GM19035 (cell line): ENCODE measurements around the gene OR51V1.
"Not testable (repeated sequence)": the region's sequence is repeated elsewhere in the genome, so short reads cannot be mapped to it uniquely, and the experiment has no call there.

ENCODE experiments used
- ATAC-seq: cut with Tn5 transposase; IDR thresholded peaks from one replicate; pipeline ENCODE4 v1.9.1; 2021; ENCODE audit not compliant: unreplicated experiment

OR51V1 gene, protein sequence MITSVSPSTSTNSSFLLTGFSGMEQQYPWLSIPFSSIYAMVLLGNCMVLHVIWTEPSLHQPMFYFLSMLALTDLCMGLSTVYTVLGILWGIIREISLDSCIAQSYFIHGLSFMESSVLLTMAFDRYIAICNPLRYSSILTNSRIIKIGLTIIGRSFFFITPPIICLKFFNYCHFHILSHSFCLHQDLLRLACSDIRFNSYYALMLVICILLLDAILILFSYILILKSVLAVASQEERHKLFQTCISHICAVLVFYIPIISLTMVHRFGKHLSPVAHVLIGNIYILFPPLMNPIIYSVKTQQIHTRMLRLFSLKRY

DNA sequence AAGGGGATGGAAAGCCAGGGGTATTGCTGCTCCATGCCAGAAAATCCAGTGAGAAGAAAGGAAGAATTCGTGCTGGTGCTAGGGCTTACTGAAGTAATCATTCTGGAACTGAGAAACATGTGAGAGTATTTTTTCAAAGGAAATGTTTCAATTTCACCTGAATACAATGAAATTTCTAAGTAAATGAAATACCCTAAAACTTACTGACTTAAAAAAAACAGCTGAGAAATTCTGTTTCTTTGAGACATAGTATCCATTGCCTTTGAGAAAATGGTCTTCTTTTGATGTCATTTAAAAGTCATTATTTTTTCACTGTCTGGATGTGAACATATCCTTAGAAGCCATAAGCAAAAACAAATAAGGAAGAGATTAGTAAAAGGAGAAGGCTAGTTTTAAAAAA lies at the start of gene OR51V1:
Gene OR51V1 (minus strand): TSS at position 101 of the 400 bp plus-strand sequence. CDS start 0 bp downstream, at position 101.
- no peak for ATAC-seq

DNA sequence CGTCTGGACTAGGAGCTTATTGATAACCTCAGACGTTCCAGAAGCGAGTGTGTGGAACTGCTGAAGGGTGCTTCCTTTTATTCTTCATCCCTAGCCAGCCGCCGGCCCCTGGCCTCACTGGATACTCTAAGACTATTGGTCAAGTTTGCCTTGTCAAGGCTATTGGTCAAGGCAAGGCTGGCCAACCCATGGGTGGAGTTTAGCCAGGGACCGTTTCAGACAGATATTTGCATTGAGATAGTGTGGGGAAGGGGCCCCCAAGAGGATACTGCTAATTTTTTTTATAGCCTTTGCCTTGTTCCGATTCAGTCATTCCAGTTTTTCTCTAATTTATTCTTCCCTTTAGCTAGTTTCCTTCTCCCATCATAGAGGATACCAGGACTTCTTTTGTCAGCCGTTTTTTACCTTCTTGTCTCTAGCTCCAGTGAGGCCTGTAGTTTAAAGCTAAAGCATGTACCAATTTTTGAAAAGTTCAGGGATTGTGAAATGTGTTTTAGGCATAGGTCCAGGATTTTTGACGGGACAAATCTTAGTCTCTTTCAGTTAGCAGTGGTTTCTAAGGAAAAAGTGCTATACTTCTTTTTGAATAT lies 49.4 kb upstream of the OR51V1 start, which contains the start of gene HBG1:
Gene HBG1 (minus strand): TSS at position 51 of the 590 bp plus-strand sequence. CDS start 53 bp downstream, outside the sequence.
- ATAC-seq: not testable (repeated sequence)

DNA sequence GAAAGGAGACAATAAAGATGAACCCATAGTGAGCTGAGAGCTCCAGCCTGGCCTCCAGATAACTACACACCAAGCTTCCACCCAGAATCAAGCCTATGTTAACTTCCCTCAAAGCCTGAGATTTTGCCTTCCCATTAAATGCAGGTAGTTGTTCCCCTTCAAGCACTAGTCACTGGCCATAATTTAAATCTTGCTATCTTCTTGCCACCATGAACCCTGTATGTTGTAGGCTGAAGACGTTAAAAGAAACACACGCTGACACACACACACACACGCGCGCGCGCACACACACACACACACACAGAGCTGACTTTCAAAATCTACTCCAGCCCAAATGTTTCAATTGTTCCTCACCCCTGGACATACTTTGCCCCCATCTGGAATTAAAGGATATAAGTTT lies 48.0 kb upstream of the OR51V1 start:
- not testable (repeated sequence) for ATAC-seq

DNA sequence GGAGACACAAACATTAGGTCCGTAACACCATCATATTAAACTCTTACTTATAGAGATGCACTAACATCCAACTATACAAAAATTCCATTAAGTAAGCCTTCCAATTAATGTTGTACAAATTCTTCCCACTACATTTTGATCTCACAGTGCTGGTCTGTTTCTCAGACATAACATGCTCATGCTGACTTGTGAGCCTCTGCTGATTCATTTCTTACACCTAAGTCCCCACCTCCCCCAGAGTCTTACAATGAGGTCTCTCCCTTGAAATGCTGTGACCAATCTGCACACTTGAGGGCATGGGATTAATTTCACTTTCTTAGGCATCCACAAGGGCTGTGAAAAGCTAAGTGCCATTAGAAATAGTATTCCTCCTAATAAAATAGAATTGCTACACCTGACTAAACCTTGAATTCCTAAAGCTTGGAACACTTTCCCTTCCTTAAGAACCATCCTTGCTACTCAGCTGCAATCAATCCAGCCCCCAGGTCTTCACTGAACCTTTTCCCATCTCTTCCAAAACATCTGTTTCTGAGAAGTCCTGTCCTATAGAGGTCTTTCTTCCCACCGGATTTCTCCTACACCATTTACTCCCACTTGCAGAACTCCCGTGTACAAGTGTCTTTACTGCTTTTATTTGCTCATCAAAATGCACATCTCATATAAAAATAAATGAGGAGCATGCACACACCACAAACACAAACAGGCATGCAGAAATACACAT lies 47.1 kb upstream of the OR51V1 start:
- ATAC-seq: no peak

GRCh38 chr11:5246772-5247471 lies 46.4 kb upstream of the OR51V1 start:
- no peak for ATAC-seq

DNA sequence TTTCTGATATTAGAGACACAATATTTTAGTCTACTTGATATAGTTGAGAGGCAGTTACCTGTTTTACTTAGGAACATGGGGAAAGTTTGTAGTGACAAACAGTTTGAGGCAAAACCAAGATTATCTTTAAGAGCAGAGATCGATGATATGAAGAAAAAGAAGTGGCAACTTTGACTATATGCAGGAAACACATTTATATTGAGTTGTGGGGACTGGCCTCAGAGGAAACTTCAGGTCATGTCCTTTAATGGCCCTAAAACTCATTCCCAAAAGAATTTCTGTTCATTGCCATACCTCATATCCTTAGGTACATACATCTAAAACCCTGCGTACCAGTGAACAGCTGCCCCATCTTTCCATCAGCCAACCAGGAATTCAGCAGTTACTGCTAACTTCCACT lies 44.7 kb upstream of the OR51V1 start:
- ATAC-seq: no peak

DNA sequence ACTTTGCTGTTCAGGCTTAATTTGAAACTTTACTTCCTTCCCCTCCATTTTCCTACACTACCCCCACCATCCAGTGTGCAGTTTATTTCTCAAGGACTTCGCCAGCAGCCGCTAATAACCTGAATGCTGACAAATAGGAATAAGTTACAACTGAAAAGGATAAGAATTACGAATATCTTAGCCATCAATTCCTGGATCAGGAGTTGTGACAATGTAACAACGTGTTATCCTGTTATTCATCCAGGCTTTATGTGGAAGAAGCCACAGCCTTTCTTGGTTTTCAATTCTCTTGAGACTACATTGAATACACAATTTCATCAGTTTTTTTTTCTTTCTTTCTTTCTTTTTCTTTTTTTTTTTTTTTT lies 43.3 kb upstream of the OR51V1 start:
- no peak for ATAC-seq

- ATAC-seq: no peak
Measured at GRCh38 chr11:5242933-5243815, 42.7 kb upstream of the OR51V1 start.

DNA sequence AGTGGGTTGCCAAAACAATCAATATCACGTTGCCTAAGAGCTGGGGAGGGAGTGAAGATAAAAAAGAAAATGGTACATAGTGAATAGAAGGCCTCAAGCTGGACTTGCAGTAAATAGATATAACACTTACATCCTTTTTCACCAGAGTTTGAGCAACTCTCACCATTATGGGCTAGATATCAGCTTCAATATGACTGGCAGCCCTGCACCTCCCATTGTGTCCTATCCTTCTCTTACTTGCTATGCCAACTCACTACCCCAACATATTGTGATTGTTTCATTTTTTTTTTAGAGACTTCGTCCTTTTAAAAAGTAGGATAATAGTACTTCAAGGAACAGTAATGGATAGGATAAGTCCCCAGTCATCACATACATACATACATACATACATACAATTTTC lies 41.7 kb upstream of the OR51V1 start:
- no peak for ATAC-seq

DNA sequence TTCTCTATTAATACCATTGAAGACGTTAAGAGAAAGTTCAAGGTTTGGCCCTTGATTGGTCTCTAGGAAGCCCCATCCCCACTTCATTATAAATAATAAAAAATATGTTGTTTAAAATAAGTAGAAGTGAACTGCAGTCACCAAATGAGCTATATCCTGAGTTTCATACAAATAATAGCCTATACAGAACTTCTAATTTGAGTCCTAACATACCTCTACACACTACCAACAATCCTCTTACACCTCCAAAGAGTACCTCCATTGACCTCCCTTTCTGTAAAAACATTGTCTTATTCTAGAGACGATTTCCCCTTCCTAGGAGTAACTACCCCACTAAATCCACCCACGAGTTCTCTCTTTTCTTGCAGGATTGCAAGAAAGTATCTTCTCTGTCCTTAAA lies 41.0 kb upstream of the OR51V1 start:
- ATAC-seq: no peak

DNA sequence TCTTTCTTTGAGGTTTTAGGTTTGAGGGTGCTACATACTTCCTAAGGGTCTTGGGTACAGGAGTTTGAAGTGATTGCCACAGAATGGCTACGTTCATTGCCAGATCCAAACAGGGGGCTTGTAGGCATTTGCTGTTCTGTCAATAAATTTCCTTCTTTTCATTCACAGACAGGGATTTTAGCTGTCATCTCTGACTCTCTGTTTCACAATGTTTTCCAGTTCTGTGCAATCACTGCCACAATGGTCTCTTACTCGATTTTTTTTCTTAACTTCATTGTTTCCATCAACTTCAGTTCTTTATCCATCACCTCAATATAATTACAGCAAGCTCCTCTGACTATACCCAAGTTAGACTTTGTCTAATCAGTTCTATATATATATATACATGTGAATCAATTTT lies 40.0 kb upstream of the OR51V1 start:
- ATAC-seq: no peak

DNA sequence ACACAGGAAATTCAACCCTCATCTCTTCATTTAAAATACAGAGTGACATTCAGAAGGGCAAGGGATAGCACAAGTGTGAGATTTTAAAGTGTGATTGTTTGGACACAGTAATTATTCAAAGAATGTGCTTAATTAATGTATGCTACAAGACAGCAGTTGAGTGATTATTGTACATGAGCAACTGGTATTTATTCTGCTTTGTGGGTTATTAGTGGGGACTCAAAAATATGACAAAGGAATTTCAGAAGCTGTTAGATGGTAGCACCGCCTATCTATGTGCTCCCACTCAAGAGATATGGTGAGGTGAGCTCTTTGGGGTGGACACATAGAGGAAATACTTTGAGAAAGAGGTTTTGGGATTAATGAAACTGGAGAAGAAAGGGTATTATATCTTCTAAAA lies 39.6 kb upstream of the OR51V1 start:
- no peak for ATAC-seq

DNA sequence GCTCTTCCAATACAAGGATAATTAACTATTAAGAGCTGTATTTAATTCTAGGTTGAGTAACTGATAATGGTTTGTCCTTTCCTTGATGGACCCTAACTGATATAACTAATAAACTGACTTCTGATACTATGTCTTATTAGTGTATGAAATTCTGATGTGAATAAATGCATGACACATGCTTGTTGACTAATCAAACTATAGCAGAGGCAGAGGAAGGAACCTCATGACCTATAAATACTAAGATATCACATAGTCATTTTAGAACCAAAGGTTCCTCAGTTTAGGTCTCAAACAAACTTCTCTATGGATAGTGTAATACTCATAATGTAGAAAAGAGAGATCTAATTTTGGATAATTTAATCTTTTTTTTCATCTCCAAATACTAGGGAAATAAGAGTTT lies 38.6 kb upstream of the OR51V1 start:
- ATAC-seq: no peak

DNA sequence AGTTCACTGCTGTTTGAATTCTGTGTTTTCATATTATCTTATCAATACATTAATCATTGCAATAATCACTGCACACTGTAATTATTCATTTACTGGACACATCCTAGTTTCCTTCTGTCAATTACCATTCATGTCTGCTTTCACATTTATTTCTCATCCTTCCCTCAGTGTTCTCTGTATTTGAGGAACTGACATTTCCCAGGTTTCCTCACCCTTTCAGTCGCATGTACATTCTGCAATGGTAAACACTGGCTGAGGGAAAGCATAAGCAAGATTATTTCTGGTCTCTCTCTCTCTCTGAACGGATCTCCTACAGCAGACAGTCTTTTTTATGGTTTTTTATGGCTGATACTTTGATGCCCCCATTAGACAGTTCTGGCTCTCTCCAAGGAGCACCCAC lies 38.0 kb upstream of the OR51V1 start:
- ATAC-seq: no peak

DNA sequence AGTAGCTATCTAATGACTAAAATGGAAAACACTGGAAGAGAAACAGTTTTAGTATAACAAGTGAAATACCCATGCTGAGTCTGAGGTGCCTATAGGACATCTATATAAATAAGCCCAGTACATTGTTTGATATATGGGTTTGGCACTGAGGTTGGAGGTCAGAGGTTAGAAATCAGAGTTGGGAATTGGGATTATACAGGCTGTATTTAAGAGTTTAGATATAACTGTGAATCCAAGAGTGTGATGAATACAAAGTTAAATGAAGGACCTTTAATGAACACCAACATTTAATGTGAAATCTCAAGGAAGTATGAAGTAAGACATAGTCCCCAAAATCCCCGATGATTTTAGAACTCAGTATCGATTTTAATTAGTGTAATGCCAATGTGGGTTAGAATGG lies 36.9 kb upstream of the OR51V1 start:
- no peak for ATAC-seq

GRCh38 chr11:5235364-5236095 lies 35.0 kb upstream of the OR51V1 start:
- ATAC-seq: no peak

- no peak for ATAC-seq
Measured at GRCh38 chr11:5234381-5234834, 33.9 kb upstream of the OR51V1 start, which contains the start of gene HBD. TSS of gene HBD (minus strand) at chr11:5234483. CDS start at chr11:5234433, 50 bp downstream.

- no peak for ATAC-seq
Measured at GRCh38 chr11:5233307-5233706, 32.8 kb upstream of the OR51V1 start.

GRCh38 chr11:5232821-5233220 lies 32.3 kb upstream of the OR51V1 start:
- ATAC-seq: no peak

- ATAC-seq: no peak
Measured at GRCh38 chr11:5232176-5232575, 31.7 kb upstream of the OR51V1 start.
